ENCODE data around the gene KANK2. TPM values are rescaled to one million over a fixed set of nuclear protein-coding genes. Genes with fewer than 3 reads are reported as not detected.

The KANK2 gene
- total RNA-seq, 4 donors from 2014 or later, result 28.7 to 117 (median 77.7) TPM

DNA sequence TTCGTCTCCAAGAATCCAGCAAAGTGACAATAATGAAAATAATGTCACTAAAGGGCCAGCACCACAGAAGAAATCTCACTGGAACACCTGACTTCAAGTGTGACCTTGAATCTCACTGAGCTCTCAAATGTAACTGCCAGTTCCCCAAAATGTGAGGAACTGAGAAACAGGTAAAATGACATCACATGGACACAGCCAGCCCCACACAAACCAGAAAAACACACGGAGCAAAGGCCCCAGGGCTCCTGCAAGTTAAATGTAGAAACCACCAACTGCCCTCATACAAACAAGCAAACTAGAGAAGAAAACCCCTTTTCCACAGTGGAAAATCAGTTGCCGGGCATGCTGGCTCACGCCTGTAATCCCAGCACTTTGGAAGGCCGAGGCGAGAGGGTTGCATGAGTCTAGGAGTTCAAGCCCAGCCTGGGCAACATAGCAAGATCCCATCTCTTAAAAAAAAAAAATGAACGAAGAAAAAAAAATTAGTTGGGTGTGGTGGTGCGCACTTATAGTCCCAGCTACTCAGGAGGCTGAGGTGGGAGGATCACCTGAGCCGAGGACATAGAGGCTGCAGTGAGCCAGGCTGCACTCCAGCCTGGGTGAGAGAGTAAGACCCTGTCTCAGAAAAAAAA, 8.7 kb upstream of the KANK2 start:
- H3K4me3 ChIP-seq (ENCODE audit: low read depth, poor library complexity, severe bottlenecking), result no peak overlapping the region
- intact Hi-C loops (cut with DNase I; ENCODE audit: low total_unique reads), result loop anchor here (10.0 kb wide), 1 partner anchor 81 kb away; no protein-coding TSS in a partner anchor
- DNase-seq (ENCODE audit: low spot score in 2 of 2), result no peak
- TF ChIP-seq, protein P1, sequence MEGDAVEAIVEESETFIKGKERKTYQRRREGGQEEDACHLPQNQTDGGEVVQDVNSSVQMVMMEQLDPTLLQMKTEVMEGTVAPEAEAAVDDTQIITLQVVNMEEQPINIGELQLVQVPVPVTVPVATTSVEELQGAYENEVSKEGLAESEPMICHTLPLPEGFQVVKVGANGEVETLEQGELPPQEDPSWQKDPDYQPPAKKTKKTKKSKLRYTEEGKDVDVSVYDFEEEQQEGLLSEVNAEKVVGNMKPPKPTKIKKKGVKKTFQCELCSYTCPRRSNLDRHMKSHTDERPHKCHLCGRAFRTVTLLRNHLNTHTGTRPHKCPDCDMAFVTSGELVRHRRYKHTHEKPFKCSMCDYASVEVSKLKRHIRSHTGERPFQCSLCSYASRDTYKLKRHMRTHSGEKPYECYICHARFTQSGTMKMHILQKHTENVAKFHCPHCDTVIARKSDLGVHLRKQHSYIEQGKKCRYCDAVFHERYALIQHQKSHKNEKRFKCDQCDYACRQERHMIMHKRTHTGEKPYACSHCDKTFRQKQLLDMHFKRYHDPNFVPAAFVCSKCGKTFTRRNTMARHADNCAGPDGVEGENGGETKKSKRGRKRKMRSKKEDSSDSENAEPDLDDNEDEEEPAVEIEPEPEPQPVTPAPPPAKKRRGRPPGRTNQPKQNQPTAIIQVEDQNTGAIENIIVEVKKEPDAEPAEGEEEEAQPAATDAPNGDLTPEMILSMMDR (IDR thresholded peaks at IDR 0.05), result no peak
- no peak for TF ChIP-seq POLR2A (IDR thresholded peaks at IDR 0.05)
- 75 to 83% methylated on average over 9 of the region's 9 CpGs for whole genome bisulfite sequencing, 2 donors

DNA sequence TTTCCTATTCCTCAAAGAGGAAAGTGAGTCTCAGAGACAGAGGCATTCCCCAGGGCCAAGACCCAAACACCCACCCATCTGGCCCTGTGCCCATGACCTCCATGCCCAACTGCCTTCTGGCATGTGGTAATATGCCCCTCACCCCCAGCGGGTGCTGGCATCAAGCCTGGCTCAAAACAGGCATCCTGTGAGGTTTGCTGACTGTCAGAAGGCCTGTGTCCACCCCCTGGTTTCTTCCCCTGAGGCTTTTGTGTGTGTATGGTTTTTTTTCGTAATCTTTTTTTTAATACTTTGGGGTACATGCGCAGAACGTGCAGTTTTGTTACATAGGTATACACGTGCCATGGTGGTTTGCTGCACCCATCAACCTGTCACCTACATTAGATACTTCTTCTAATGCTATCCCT, 7.6 kb upstream of the KANK2 start:
- H3K4me3 ChIP-seq (ENCODE audit: low read depth, poor library complexity, severe bottlenecking), result no peak overlapping the region
- TF ChIP-seq, protein P1 (IDR thresholded peaks at IDR 0.05), result no peak
- no peak for TF ChIP-seq POLR2A (IDR thresholded peaks at IDR 0.05)
- WGBS, 2 donors, result 45 to 59% methylated on average over 5 of the region's 5 CpGs
- intact Hi-C loops (cut with DNase I; ENCODE audit: low total_unique reads), result loop anchor here (10.0 kb wide), 1 partner anchor 80 kb away; no protein-coding TSS in a partner anchor
- peak in 1 of 2 donors; percentile 38 for DNase-seq (ENCODE audit: low spot score in 2 of 2)

DNA sequence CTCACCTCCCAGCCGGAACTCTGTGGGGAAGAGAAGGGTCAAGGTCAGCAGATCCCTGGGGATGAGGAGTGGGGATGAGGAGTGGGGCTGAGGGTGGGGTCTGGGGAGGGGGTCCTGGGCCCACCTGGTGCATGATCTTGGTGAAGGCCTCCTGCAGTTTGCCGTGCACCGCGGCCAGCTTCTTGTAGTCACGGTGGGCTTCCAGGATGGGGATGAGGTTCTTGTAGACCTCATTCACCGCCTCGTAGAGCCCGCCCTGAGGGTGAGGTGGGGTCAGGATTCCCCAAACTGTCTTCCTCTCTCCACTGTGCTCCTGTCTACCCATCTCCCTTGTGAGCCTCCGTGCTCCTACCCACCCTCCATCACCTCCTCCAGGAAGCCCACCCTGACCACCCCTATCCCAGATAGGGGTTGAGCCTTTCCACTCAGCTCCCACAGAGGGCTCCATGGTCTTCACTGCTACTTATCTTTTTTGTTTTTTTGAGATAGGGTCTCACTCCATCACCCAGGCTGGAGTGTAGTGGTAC, 6.8 kb upstream of the KANK2 start:
- WGBS, 2 donors, result 72 to 81% methylated on average over 8 to 9 of the region's 9 CpGs
- H3K4me3 ChIP-seq (ENCODE audit: low read depth, poor library complexity, severe bottlenecking), result no peak overlapping the region
- intact Hi-C loops (cut with DNase I; ENCODE audit: low total_unique reads), result loop anchor here (10.0 kb wide), 1 partner anchor 79 kb away; no protein-coding TSS in a partner anchor

DNA sequence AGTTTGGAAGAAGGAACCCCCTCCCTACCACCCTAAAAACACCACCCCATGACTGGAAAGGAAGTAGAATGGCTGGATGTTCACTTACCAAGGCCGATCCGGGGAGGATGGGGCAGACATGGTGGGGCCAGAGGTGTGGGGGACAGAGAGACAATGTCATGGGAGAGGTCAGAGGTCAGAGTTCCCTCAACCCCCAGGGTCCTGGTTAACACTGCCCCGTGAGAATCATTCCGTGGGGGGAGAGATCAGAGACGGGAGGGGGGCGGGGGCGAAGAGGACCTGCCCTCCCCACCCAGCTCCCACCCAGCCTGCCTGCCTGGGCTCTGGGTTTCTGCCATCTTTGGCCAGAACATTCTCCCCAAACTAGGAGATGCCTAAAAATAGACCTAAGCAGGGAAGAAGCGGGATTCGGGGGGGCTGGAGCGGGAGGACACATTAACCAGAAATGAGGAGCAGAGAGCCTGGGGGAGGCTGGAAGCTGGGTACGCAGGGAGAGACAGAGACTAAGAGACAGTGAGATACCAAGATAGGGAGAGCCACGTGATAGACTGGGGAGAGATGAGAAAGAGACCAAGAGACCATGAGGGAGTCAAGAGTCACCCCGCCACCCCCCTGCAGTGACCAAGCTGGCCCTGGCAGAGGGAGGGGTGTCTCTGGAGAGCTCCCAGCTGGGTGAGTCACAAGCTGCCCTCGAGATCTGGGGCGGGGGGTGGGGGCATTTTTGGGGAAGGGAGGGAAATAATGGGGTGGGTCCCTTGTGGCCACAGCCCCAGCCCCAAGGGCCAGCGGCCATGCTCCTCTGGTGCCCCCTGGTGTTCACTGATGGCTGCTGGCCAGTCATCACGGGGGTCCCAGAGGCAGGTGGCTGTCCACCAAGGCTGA, 6.1 kb upstream of the KANK2 start:
- WGBS, 2 donors, result 43 to 44% methylated on average over 14 of the region's 17 CpGs
- intact Hi-C loops (cut with DNase I; ENCODE audit: low total_unique reads), result loop anchor here (10.0 kb wide), 1 partner anchor 79 kb away; no protein-coding TSS in a partner anchor
- peak; percentile 71 to 95 for DNase-seq (ENCODE audit: low spot score in 2 of 2)
- no peak overlapping the region for H3K4me3 ChIP-seq (ENCODE audit: low read depth, poor library complexity, severe bottlenecking)
- TF ChIP-seq, protein P1 (IDR thresholded peaks at IDR 0.05), result peak in 1 of 3 donors; percentile 30
- no peak for TF ChIP-seq POLR2A (IDR thresholded peaks at IDR 0.05)

More for the DNA sequence above, 6.8 kb upstream of the KANK2 start:
- no peak for TF ChIP-seq POLR2A (IDR thresholded peaks at IDR 0.05)
- TF ChIP-seq, protein P1 (IDR thresholded peaks at IDR 0.05), result no peak
- no peak for DNase-seq (ENCODE audit: low spot score in 2 of 2)

DNA sequence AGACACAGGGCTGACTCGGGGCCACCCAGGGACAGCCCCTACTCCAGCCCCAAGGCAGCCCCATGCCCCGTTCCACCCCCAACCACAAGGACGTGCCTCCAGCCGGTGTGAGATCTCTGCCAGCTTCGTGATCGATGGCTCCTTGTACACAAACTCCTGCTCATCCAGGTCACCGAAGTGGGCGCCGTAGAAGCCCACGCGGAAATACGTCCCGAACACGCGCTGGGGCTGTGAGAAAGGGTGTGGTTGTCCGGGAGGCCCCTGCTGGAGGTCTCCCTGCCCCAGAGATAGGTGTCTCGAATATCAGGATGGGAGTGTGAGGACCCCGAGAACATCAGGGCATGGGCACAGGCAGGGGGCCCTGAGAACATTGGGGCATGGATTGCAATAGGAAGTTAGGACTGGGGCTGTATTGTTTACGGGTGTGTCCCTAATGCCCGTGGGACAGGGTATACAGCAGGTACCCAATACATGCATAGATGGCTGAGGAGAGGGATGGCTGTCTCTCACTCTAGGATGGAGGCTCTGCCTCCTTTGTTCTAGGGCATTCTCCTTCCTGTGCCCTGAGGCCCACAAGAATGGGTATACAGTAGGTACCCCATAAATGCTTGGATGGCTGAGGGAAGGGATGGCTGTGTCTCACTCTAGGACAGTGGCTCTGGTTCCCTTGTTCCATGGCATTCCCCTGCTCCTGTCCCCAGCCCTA, 5.3 kb upstream of the KANK2 start:
- 79 to 84% methylated on average over 20 of the region's 20 CpGs for WGBS, 2 donors
- intact Hi-C loops (cut with DNase I; ENCODE audit: low total_unique reads), result loop anchor here (10.0 kb wide), 1 partner anchor 78 kb away; no protein-coding TSS in a partner anchor
- TF ChIP-seq, protein P1 (IDR thresholded peaks at IDR 0.05), result no peak
- no peak for DNase-seq (ENCODE audit: low spot score in 2 of 2)
- H3K4me3 ChIP-seq (ENCODE audit: low read depth, poor library complexity, severe bottlenecking), result no peak overlapping the region

Measured in lower leg skin (tissue), 4 donors.